Immature natural killer cell (primary cell): ENCODE results near the gene ITGA2. TPM values are rescaled to one million over a fixed set of nuclear protein-coding genes. Genes with fewer than 3 reads are reported as not detected.

ENCODE experiments used
- DNase-seq, 3 donors: peaks; one replicate each; pipeline ENCODE4 v3.0.0; 2022; ENCODE audit warnings: mixed read lengths in 1 of 3
- H3K27ac Mint-ChIP-seq, 6 donors: one replicate each; pipeline ENCODE4 v1.8.0; 2020; ENCODE audit warnings: mixed read lengths in 6 of 6, mild to moderate bottlenecking in 5 of 6, inconsistent platforms in 4 of 6, moderate library complexity in 3 of 6
- H3K27me3 Mint-ChIP-seq, 3 donors: one replicate each; pipeline ENCODE4 v1.8.0; 2020 to 2021; ENCODE audit warnings: low read depth in 3 of 3, mild to moderate bottlenecking in 3 of 3, mixed read lengths in 3 of 3, moderate library complexity in 3 of 3, inconsistent platforms in 1 of 3
- H3K36me3 Mint-ChIP-seq, 3 donors: one replicate each; pipeline ENCODE4 v1.8.0; 2020; ENCODE audit warnings: mixed read lengths in 3 of 3, inconsistent platforms in 2 of 3, mild to moderate bottlenecking in 2 of 3
- H3K4me1 Mint-ChIP-seq, 2 donors: one replicate each; pipeline ENCODE4 v1.8.0; 2020; ENCODE audit warnings: inconsistent platforms in 2 of 2, mild to moderate bottlenecking in 2 of 2, mixed read lengths in 2 of 2, moderate library complexity in 1 of 2
- H3K4me3 Mint-ChIP-seq, 5 donors: one replicate each; pipeline ENCODE4 v1.8.0; 2020; ENCODE audit warnings: mild to moderate bottlenecking in 5 of 5, mixed read lengths in 5 of 5, inconsistent platforms in 3 of 5, moderate library complexity in 3 of 5
- H3K9me3 Mint-ChIP-seq, 6 donors: one replicate each; pipeline ENCODE4 v1.8.0; 2020; ENCODE audit warnings: mild to moderate bottlenecking in 6 of 6, mixed read lengths in 6 of 6, inconsistent platforms in 4 of 6, moderate library complexity in 3 of 6
- polyA plus RNA-seq, 3 donors: library from polyadenylated mRNA; unstranded; fragments of 300-500 nt; fragmentation: Illumina TruSeq; gene quantifications; one replicate each; pipeline ENCODE4 v1.2.3, GENCODE V29; 2021

The ITGA2 gene
- polyA plus RNA-seq = not detected

DNA sequence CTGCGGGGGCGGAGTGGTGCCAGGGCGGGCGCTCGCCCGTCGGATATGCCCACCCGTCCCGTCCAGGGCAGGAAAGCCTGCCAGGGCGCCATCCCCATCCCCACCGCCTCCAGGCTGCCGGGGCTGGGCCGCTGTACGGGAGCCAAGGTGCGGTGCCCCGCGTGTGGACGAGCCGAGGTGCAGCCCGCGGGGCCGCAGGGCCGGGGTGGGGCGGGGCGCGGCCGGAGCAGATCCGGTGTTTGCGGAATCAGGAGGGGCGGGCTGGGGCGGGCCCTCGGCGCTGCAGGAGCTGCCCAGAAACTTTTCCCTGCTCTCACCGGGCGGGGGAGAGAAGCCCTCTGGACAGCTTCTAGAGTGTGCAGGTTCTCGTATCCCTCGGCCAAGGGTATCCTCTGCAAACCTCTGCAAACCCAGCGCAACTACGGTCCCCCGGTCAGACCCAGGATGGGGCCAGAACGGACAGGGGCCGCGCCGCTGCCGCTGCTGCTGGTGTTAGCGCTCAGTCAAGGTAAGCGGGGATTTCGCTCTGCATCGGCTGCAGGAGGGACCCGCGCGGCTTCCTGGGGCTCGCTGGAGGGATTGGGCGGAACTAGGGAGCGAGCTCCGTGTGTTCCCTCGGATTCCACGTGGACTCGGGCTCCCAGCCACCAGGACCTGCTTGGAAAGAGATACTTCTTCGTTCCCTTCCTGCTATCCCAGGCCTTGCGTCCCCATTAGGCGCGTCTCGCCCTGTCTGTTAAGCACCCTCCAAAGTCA lies at the start of gene ITGA2:
Gene ITGA2, plus strand, starts transcription at position 328 of the 756 bp plus-strand sequence. Its CDS starts 117 bp downstream, at position 445.
- H3K27me3 Mint-ChIP-seq = peaks cover 2 to 32% (median 14%) of the 10 kb centered on the region in 3 donors
- H3K36me3 Mint-ChIP-seq = peaks cover 0 to 3% (median 0%) of the 10 kb centered on the region in 3 donors
- no peaks in the 10 kb centered on the region for H3K9me3 Mint-ChIP-seq
- peaks cover 13 to 19% of the 10 kb centered on the region in 2 donors for H3K4me1 Mint-ChIP-seq
- peak within 1 kb of the TSS; percentile 51 to 67 (median 56) for H3K4me3 Mint-ChIP-seq
- peak in 2 of 3 donors; percentile 1 for DNase-seq
- H3K27ac Mint-ChIP-seq = no peak within 1 kb of the TSS

DNA sequence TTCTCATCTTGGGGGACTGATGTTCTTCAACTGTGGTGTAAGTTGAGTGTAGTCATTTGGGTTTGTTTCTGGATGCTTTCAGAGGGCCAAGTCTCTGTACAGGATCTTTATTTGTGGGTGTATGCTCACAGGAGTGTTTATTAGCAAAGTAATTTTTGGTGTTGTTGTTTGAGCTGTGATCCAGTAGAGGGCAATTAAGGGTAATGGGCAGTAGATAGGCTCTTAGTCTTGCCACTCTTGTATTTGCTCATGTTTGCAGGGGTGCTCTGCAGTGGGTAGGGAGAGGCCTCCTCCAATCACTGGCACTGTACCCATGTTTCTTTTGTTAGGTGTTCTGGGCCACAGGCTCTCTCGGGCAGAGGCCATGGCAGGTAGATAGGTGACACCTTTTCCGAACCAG lies 45.9 kb upstream of the ITGA2 start:
- no peaks in the 10 kb centered on the region for H3K36me3 Mint-ChIP-seq
- no peak for DNase-seq
- H3K27me3 Mint-ChIP-seq = no peaks in the 10 kb centered on the region
- peaks cover 2 to 18% of the 10 kb centered on the region in 2 donors for H3K4me1 Mint-ChIP-seq
- no peaks in the 10 kb centered on the region for H3K9me3 Mint-ChIP-seq
- peak overlapping the region in 1 of 6 donors; percentile 8 for H3K27ac Mint-ChIP-seq
- H3K4me3 Mint-ChIP-seq = no peak overlapping the region

GRCh38 chr5:52943808-52944207 lies 45.3 kb upstream of the ITGA2 start:
- no peaks in the 10 kb centered on the region for H3K9me3 Mint-ChIP-seq
- H3K36me3 Mint-ChIP-seq = no peaks in the 10 kb centered on the region
- H3K4me1 Mint-ChIP-seq = peaks cover 7 to 23% of the 10 kb centered on the region in 2 donors
- H3K27me3 Mint-ChIP-seq = no peaks in the 10 kb centered on the region
- DNase-seq = no peak
- H3K27ac Mint-ChIP-seq = no peak overlapping the region
- no peak overlapping the region for H3K4me3 Mint-ChIP-seq

- H3K27me3 Mint-ChIP-seq = peaks cover 0 to 2% (median 0%) of the 10 kb centered on the region in 3 donors
- H3K27ac Mint-ChIP-seq = peak overlapping the region in 4 of 6 donors; percentile 7 to 82 (median 66)
- H3K36me3 Mint-ChIP-seq = no peaks in the 10 kb centered on the region
- no peaks in the 10 kb centered on the region for H3K9me3 Mint-ChIP-seq
- no peak for DNase-seq
- peaks cover 7 to 25% of the 10 kb centered on the region in 2 donors for H3K4me1 Mint-ChIP-seq
- H3K4me3 Mint-ChIP-seq = peak overlapping the region; percentile 75 to 87 (median 80)
Measured at GRCh38 chr5:52945040-52945439, 44.1 kb upstream of the ITGA2 start.

DNA sequence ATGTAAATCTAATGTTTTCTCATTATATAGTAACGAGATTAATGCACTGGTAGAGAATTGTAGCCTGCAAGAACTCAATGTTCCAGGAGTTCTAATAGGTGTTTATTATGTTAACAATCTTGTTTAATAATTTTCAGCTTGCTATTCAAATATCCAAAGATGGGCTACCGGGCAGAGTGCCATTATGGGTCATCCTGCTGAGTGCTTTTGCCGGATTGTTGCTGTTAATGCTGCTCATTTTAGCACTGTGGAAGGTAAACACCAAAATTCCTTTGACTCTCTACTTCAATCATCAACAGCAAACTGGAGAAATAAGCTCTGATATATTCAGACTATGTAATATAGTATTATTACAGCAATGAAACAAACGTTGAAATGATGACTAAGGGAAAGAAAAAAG lies 41.9 kb upstream of the ITGA2 start:
- Mint-ChIP-seq H3K27ac (no peak overlapping the region), H3K9me3 (no peaks in the 10 kb centered on the region)
- DNase-seq = no peak

GRCh38 chr5:52947851-52948250 lies 41.3 kb upstream of the ITGA2 start:
- Mint-ChIP-seq H3K36me3 (no peaks in the 10 kb centered on the region), H3K27ac (no peak overlapping the region), H3K27me3 (peaks cover 0 to 2% (median 0%) of the 10 kb centered on the region in 3 donors), H3K9me3 (no peaks in the 10 kb centered on the region), H3K4me3 (no peak overlapping the region), H3K4me1 (peaks cover 7 to 25% of the 10 kb centered on the region in 2 donors)
- no peak for DNase-seq

More for the DNA sequence above, 41.9 kb upstream of the ITGA2 start:
- peaks cover 0 to 2% (median 0%) of the 10 kb centered on the region in 3 donors for H3K27me3 Mint-ChIP-seq
- H3K36me3 Mint-ChIP-seq = no peaks in the 10 kb centered on the region
- no peak overlapping the region for H3K4me3 Mint-ChIP-seq
- H3K4me1 Mint-ChIP-seq = peaks cover 7 to 25% of the 10 kb centered on the region in 2 donors

DNA sequence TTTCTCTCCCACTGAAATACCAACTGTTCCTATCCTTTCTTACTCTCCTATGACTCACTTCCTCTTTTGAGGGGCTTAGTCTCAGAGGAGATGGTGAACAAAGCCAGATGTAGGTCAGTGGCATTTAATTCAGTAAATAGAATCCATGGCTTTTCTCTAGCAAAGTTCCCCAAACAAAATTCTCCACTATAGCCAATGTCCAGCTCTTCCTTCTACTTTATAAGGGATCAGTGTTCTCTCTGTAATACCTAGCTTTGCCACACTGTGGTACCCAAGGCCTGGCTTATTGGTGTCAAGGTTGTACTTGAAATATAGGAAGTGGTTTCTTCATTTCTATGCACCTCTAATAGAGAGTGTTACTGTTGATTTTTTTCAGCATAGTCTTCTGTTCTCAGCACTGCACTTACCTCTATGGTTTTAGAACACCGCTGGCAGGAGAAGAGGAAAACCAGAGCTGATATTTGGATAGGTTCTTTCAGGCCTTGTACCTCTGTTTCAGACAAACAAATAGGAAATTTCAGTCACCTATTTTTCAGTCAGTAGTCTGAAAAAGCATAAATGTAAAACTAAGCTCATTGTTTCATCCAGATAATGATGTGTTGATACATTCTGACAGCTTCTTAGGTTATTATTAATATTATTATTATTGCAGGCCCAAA lies 40.6 kb upstream of the ITGA2 start:
- peak; percentile 40 to 59 (median 56) for DNase-seq
- no peaks in the 10 kb centered on the region for H3K36me3 Mint-ChIP-seq
- H3K9me3 Mint-ChIP-seq = no peaks in the 10 kb centered on the region
- peak overlapping the region in 2 of 6 donors; percentile 10 to 77 for H3K27ac Mint-ChIP-seq
- no peak overlapping the region for H3K4me3 Mint-ChIP-seq
- peaks cover 0 to 2% (median 0%) of the 10 kb centered on the region in 3 donors for H3K27me3 Mint-ChIP-seq
- H3K4me1 Mint-ChIP-seq = peaks cover 7 to 25% of the 10 kb centered on the region in 2 donors

- Mint-ChIP-seq H3K9me3 (no peaks in the 10 kb centered on the region), H3K4me3 (no peak overlapping the region), H3K27me3 (peaks cover 0 to 2% (median 0%) of the 10 kb centered on the region in 3 donors), H3K36me3 (no peaks in the 10 kb centered on the region), H3K4me1 (peaks cover 6 to 12% of the 10 kb centered on the region in 2 donors), H3K27ac (no peak overlapping the region)
- no peak for DNase-seq
Measured at GRCh38 chr5:52950686-52951085, 38.5 kb upstream of the ITGA2 start.

DNA sequence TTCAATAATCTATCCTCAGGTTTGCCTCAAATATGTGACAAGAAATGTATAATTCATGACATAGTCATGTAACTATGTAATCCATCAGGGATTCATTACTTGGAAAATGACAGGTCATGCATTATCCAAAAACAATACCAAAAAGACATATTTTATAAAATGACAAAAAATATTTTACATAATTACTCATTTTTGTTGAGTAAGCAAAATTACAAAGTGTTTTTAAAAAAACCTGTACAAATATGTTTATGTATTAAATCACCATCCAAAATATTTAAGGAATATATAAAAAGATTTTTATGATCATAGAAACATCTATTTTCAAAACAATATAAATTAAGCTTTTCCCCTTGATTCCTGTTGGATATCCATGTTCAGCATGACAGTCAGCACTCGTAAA lies 36.7 kb upstream of the ITGA2 start:
- Mint-ChIP-seq H3K27me3 (peaks cover 0 to 2% (median 0%) of the 10 kb centered on the region in 3 donors), H3K4me1 (peaks cover 6 to 11% of the 10 kb centered on the region in 2 donors), H3K27ac (no peak overlapping the region)

DNA sequence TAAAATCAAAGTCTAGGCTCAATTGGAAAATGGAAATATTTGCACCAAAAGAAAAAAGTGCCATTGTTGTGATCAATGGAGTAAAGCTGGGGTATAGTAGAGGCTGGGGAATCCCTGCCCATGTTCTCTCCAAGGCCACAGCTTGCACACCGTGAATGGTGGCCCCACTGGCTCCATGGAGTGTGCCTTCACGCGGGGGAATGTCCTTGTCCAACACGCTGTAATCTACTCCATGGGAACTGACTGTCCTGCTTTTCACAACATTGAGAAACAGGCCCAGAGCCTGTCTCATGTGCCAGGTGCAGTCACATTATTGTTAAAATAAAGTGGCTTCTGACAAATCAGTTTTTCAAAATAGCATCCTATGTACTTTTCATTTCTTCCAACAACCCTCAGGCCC lies 33.1 kb upstream of the ITGA2 start:
- H3K4me1 Mint-ChIP-seq = no peaks in the 10 kb centered on the region
- DNase-seq = no peak
- no peak overlapping the region for H3K27ac Mint-ChIP-seq

More for the DNA sequence above, 36.7 kb upstream of the ITGA2 start:
- DNase-seq = no peak
- no peaks in the 10 kb centered on the region for H3K36me3 Mint-ChIP-seq
- H3K4me3 Mint-ChIP-seq = no peak overlapping the region
- no peaks in the 10 kb centered on the region for H3K9me3 Mint-ChIP-seq

GRCh38 chr5:52956915-52957747 lies 32.0 kb upstream of the ITGA2 start:
- no peak for DNase-seq
- H3K27ac Mint-ChIP-seq = no peak overlapping the region
- H3K27me3 Mint-ChIP-seq = peaks cover 0 to 1% (median 0%) of the 10 kb centered on the region in 3 donors
- no peak overlapping the region for H3K4me3 Mint-ChIP-seq
- H3K4me1 Mint-ChIP-seq = no peaks in the 10 kb centered on the region
- H3K36me3 Mint-ChIP-seq = no peaks in the 10 kb centered on the region
- no peaks in the 10 kb centered on the region for H3K9me3 Mint-ChIP-seq

More for the DNA sequence above, 33.1 kb upstream of the ITGA2 start:
- no peaks in the 10 kb centered on the region for H3K9me3 Mint-ChIP-seq
- H3K4me3 Mint-ChIP-seq = no peak overlapping the region
- peaks cover 0 to 1% (median 0%) of the 10 kb centered on the region in 3 donors for H3K27me3 Mint-ChIP-seq
- no peaks in the 10 kb centered on the region for H3K36me3 Mint-ChIP-seq

GRCh38 chr5:52961274-52961681 lies 27.9 kb upstream of the ITGA2 start:
- no peak for DNase-seq
- H3K4me1 Mint-ChIP-seq = no peaks in the 10 kb centered on the region
- H3K27me3 Mint-ChIP-seq = peaks cover 1 to 2% (median 2%) of the 10 kb centered on the region in 3 donors
- H3K4me3 Mint-ChIP-seq = no peak overlapping the region
- no peaks in the 10 kb centered on the region for H3K9me3 Mint-ChIP-seq
- no peak overlapping the region for H3K27ac Mint-ChIP-seq
- H3K36me3 Mint-ChIP-seq = no peaks in the 10 kb centered on the region

DNA sequence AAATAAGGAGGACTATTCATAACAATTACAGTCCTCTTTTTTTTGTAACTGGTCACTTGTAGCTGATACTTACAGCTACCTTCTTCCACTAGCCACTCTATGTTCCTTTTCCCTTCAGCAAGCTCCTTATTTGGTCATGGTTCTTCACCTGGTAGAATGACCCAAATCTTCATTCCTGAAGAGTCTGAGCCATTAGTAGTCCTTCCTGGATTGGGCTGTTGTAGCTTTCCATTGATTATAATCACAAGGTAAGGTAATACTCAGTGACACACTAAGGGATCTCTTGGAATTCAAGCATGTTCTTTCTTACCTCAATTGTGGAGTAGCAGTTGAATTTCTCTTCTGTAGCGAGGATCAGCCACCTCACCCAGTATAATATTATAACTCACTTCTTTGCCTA lies 25.5 kb upstream of the ITGA2 start:
- no peak for DNase-seq
- no peak overlapping the region for H3K27ac Mint-ChIP-seq
- no peaks in the 10 kb centered on the region for H3K36me3 Mint-ChIP-seq
- no peaks in the 10 kb centered on the region for H3K4me1 Mint-ChIP-seq
- H3K4me3 Mint-ChIP-seq = no peak overlapping the region
- H3K9me3 Mint-ChIP-seq = peaks cover 0 to 5% (median 2%) of the 10 kb centered on the region in 6 donors
- peaks cover 1 to 4% (median 3%) of the 10 kb centered on the region in 3 donors for H3K27me3 Mint-ChIP-seq
